Heart left ventricle (tissue), 13 donors: Measurements from ENCODE around the gene CNOT10.

Source experiments
- CTCF ChIP-seq, 12 donors: fragments of 200-600 bp; sonication (generic) in 4 of 12; IDR thresholded peaks; one replicate each; pipeline versions ENCODE4 v1.5.0 to v1.8.0; 2018 to 2022; ENCODE audit warnings: antibody characterized with exemption in 12 of 12, mild to moderate bottlenecking in 5 of 12
- POLR2A ChIP-seq, 2 donors: fragments of 450-650 bp; IDR thresholded peaks; one replicate each; pipeline ENCODE4 v1.6.1; 2017; ENCODE audit warnings: antibody characterized with exemption in 2 of 2, mild to moderate bottlenecking in 2 of 2, moderate library complexity in 2 of 2
- donor health status: ischemic (EF 13 %, LVEDD 7.1; RV severe dilation, severe dysfunction).
- donor health status: DM: no; HTN: yes; CAD: no.
- donor health status: DM: no; HTN: no; CAD: no.
- donor health status: ischemic (EF 25% LVEDD 6.9; RV normal size, moderate dysfunction).
- donor health status: ischemic (EF 25% LVEDD 5.7; RV mildly dilated, moderate dysfunction).
- donor health status: ischemic (EF 35%, LVEDD 5.7; RV mildly dilated, moderate dysfunction).
- donor health status: nonischemic (EF 11% LVEDD 7.7; RV severe dilation, severe dysfunction).
- donor health status: DM: yes; HTN: yes; CAD: no.
- donor health status: PGD.
- donor health status: ischemic (EF 29% LVEDD 5.4; RV normal size, mild dysfunction).
- donor health status: nonischemic (EF 23%, LVEDD 6.1; RV moderate dilation, normal function).

GRCh38 chr3:32675650-32676049 is 9.3 kb upstream of the CNOT10 start:
- no peak for TF ChIP-seq CTCF (IDR thresholded peaks at IDR 0.05)
- no peak for TF ChIP-seq POLR2A (IDR thresholded peaks at IDR 0.05)
